Tibial nerve (tissue), 4 donors: Measurements from ENCODE around the gene PTDSS2.

Experiments used
- CTCF ChIP-seq, 5 experiments: fragments of 200-600 bp in 3 of 5; fragments of 450-650 bp in 2 of 5; sonication (generic) in 3 of 5; IDR thresholded peaks; one replicate each; pipeline ENCODE4 v1.5.1; 2016 to 2019; ENCODE audit warnings: antibody characterized with exemption in 5 of 5, mild to moderate bottlenecking in 3 of 5, moderate library complexity in 2 of 5
- EP300 ChIP-seq, 2 donors: sonication (generic); formaldehyde crosslinking; IDR thresholded peaks; one replicate each; pipeline ENCODE4 v1.6.1; 2017; ENCODE audit warnings: antibody characterized with exemption in 2 of 2, mild to moderate bottlenecking in 1 of 2
- POLR2A ChIP-seq, 2 donors: fragments of 450-650 bp; IDR thresholded peaks; one replicate each; pipeline ENCODE4 v1.6.1; 2017; ENCODE audit warnings: antibody characterized with exemption in 2 of 2, mild to moderate bottlenecking in 2 of 2, moderate library complexity in 2 of 2

GRCh38 chr11:538431-539051, 88.5 kb downstream of the PTDSS2 start:
- TF ChIP-seq CTCF (IDR thresholded peaks at IDR 0.05) = no peak
- TF ChIP-seq POLR2A (IDR thresholded peaks at IDR 0.05) = no peak
- no peak for TF ChIP-seq EP300 (IDR thresholded peaks at IDR 0.05)
